ENCODE data around the gene GGT5. TPM values are rescaled to one million over a fixed set of nuclear protein-coding genes. Genes with fewer than 3 reads are reported as not detected.

The GGT5 gene
- total and polyA plus RNA-seq, 4 donors: 6.3 to 35.0 (median 20.2) TPM

DNA sequence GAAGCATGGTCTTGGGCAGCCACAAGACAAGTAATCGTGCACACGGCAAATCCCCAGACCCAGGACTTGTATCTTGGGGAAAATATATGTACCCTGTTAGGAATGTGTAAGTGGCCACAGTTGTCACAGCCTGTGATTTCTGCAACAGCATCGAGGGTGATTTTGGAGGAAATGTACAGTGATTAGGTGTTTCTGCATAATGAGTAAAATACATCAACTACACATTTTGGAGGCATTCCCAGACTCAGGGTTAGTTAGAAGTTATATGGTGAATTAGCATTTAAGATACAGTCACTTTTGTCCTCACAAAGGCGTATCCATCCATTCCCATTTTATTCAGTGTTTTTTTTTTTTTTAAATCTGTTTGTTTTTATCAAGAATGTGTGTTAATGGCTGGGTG lies 35.2 kb downstream of the GGT5 start:
- no peak overlapping the region for H3K9ac ChIP-seq (ENCODE audit: low read depth in 1 of 2, low read length in 2 of 2)
- H3K9me3 ChIP-seq (ENCODE audit: control insufficient read depth in 4 of 4, low read length in 3 of 4): no peaks in the 10 kb centered on the region
- no peaks in the 10 kb centered on the region for H3K27me3 ChIP-seq (ENCODE audit: control insufficient read depth in 4 of 4, insufficient read depth in 4 of 4, low read length in 3 of 4)
- H3K4me3 ChIP-seq (ENCODE audit: low read depth in 1 of 3, low read length in 3 of 3): no peak overlapping the region
- H3K4me1 ChIP-seq (ENCODE audit: control insufficient read depth in 4 of 4, insufficient read depth in 4 of 4, low read length in 3 of 4): peaks cover 10 to 14% (median 13%) of the 10 kb centered on the region in 4 donors
- TF ChIP-seq GABPA (IDR thresholded peaks at IDR 0.05 in 1 of 2, conservative IDR thresholded peaks at IDR 0.05 in 1 of 2): no peak
- no peak for TF ChIP-seq SP1 (IDR thresholded peaks at IDR 0.05)
- TF ChIP-seq, protein P1, sequence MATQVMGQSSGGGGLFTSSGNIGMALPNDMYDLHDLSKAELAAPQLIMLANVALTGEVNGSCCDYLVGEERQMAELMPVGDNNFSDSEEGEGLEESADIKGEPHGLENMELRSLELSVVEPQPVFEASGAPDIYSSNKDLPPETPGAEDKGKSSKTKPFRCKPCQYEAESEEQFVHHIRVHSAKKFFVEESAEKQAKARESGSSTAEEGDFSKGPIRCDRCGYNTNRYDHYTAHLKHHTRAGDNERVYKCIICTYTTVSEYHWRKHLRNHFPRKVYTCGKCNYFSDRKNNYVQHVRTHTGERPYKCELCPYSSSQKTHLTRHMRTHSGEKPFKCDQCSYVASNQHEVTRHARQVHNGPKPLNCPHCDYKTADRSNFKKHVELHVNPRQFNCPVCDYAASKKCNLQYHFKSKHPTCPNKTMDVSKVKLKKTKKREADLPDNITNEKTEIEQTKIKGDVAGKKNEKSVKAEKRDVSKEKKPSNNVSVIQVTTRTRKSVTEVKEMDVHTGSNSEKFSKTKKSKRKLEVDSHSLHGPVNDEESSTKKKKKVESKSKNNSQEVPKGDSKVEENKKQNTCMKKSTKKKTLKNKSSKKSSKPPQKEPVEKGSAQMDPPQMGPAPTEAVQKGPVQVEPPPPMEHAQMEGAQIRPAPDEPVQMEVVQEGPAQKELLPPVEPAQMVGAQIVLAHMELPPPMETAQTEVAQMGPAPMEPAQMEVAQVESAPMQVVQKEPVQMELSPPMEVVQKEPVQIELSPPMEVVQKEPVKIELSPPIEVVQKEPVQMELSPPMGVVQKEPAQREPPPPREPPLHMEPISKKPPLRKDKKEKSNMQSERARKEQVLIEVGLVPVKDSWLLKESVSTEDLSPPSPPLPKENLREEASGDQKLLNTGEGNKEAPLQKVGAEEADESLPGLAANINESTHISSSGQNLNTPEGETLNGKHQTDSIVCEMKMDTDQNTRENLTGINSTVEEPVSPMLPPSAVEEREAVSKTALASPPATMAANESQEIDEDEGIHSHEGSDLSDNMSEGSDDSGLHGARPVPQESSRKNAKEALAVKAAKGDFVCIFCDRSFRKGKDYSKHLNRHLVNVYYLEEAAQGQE (IDR thresholded peaks at IDR 0.05): no peak
- TF ChIP-seq, protein P2, sequence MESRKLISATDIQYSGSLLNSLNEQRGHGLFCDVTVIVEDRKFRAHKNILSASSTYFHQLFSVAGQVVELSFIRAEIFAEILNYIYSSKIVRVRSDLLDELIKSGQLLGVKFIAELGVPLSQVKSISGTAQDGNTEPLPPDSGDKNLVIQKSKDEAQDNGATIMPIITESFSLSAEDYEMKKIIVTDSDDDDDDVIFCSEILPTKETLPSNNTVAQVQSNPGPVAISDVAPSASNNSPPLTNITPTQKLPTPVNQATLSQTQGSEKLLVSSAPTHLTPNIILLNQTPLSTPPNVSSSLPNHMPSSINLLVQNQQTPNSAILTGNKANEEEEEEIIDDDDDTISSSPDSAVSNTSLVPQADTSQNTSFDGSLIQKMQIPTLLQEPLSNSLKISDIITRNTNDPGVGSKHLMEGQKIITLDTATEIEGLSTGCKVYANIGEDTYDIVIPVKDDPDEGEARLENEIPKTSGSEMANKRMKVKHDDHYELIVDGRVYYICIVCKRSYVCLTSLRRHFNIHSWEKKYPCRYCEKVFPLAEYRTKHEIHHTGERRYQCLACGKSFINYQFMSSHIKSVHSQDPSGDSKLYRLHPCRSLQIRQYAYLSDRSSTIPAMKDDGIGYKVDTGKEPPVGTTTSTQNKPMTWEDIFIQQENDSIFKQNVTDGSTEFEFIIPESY (IDR thresholded peaks at IDR 0.05): no peak
- TF ChIP-seq, protein P3, sequence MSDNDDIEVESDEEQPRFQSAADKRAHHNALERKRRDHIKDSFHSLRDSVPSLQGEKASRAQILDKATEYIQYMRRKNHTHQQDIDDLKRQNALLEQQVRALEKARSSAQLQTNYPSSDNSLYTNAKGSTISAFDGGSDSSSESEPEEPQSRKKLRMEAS (IDR thresholded peaks at IDR 0.05): no peak
- TF ChIP-seq HNF4G (IDR thresholded peaks at IDR 0.05): no peak
- no peak for TF ChIP-seq FOXA1 (IDR thresholded peaks at IDR 0.05)
- TF ChIP-seq, protein P4, sequence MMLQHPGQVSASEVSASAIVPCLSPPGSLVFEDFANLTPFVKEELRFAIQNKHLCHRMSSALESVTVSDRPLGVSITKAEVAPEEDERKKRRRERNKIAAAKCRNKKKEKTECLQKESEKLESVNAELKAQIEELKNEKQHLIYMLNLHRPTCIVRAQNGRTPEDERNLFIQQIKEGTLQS (IDR thresholded peaks at IDR 0.05): no peak
- no peak for TF ChIP-seq YY1 (IDR thresholded peaks at IDR 0.05)
- TF ChIP-seq HNF4A (conservative IDR thresholded peaks at IDR 0.05): no peak
- no peak for TF ChIP-seq EGR1 (IDR thresholded peaks at IDR 0.05; ENCODE audit: low read depth in 2 of 2)
- DNase-seq (ENCODE audit: low spot score): no peak
- WGBS: 90% methylated on average over 4 of the region's 4 CpGs
- H3K36me3 ChIP-seq (ENCODE audit: control insufficient read depth in 4 of 4, insufficient read depth in 3 of 4, low read depth in 1 of 4, low read length in 3 of 4): no peaks in the 10 kb centered on the region
- no peak overlapping the region for H3K27ac ChIP-seq (ENCODE audit: low read depth in 1 of 2, low read length in 2 of 2)

DNA sequence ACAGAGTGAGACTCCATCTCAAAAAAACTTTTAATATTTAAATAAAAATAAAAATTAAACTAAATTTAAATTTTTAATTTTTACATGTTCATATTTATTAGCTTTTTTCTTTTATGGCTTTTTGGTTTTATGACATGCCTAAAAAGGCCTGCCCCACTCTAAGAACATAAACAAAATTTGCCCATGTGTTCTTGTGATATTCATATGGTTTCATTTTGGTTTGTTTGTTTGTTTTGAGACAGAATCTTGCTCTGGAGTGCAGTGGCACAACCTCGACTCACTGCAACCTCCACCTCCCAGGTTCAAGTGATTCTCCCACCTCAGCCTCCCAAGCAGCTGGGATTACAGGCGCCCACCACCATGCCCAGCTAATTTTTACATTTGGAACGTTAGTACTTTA lies 35.9 kb downstream of the GGT5 start:
- Histone ChIP-seq H3K27me3 (ENCODE audit: control insufficient read depth in 4 of 4, insufficient read depth in 4 of 4, low read length in 3 of 4) (no peaks in the 10 kb centered on the region), H3K36me3 (ENCODE audit: control insufficient read depth in 4 of 4, insufficient read depth in 3 of 4, low read depth in 1 of 4, low read length in 3 of 4) (no peaks in the 10 kb centered on the region), H3K9ac (ENCODE audit: low read depth in 1 of 2, low read length in 2 of 2) (no peak overlapping the region), H3K4me3 (ENCODE audit: low read depth in 1 of 3, low read length in 3 of 3) (no peak overlapping the region), H3K9me3 (ENCODE audit: control insufficient read depth in 4 of 4, low read length in 3 of 4) (no peaks in the 10 kb centered on the region), H3K27ac (ENCODE audit: low read depth in 1 of 2, low read length in 2 of 2) (no peak overlapping the region), H3K4me1 (ENCODE audit: control insufficient read depth in 4 of 4, insufficient read depth in 4 of 4, low read length in 3 of 4) (peaks cover 10 to 14% (median 13%) of the 10 kb centered on the region in 4 donors)
- DNase-seq (ENCODE audit: low spot score): no peak
- TF ChIP-seq, protein P3 (IDR thresholded peaks at IDR 0.05): no peak
- no peak for TF ChIP-seq HNF4A (conservative IDR thresholded peaks at IDR 0.05)
- WGBS: 85% methylated on average over 3 of the region's 3 CpGs

Measured in liver (tissue), 9 donors.